M059J (cell line): ENCODE data around the gene EMC9. TPM values are rescaled to one million over a fixed set of nuclear protein-coding genes. Genes with fewer than 3 reads are reported as not detected.
A peak's percentile ranks its signal among the peaks of the same experiment; 100 is the strongest.

Experiments used
- DNase-seq: peaks from one replicate; pipeline ENCODE4 v3.0.0-alpha.2; 2012; ENCODE audit warnings: low read depth
- total RNA-seq: library from RNA; depleted of rRNA; stranded (reverse); fragments of >200 nt; shearing (Covaris generic); gene quantifications from 2 replicates; pipeline ENCODE4 v1.2.3, GENCODE V29; 2014

The EMC9 gene
- total RNA-seq, 1 experiment from 2014 or later, result 30.6 TPM

DNA sequence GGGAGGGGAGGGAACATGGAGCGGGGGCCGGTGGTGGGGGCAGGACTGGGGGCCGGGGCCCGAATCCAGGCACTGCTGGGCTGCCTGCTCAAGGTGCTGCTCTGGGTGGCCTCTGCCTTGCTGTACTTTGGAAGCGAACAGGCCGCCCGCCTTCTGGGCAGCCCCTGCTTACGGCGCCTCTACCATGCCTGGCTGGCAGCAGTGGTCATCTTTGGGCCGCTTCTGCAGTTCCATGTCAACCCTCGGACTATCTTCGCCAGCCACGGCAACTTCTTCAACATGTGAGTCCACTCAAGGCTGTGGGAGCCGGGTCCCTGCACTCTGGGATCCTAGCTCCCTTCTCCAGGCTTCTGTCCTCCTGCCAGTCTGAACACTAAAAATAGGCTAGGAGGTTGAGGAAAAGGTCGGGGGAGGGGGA lies 9.8 kb downstream of the EMC9 start:
- no peak for DNase-seq

GRCh38 chr14:24130717-24131548 lies 10.5 kb downstream of the EMC9 start:
- no peak for DNase-seq

- DNase-seq, result no peak
These were observed 11.0 kb downstream of the EMC9 start, which contains the start of gene FITM1 for GRCh38 chr14:24130380-24130716. FITM1 (plus strand) TSS chr14:24130659; CDS start chr14:24131564, 905 bp downstream.

GRCh38 chr14:24129410-24129998 lies 11.9 kb downstream of the EMC9 start:
- DNase-seq, result no peak

- no peak for DNase-seq
These were observed 13.7 kb downstream of the EMC9 start for GRCh38 chr14:24127673-24128072.

DNA sequence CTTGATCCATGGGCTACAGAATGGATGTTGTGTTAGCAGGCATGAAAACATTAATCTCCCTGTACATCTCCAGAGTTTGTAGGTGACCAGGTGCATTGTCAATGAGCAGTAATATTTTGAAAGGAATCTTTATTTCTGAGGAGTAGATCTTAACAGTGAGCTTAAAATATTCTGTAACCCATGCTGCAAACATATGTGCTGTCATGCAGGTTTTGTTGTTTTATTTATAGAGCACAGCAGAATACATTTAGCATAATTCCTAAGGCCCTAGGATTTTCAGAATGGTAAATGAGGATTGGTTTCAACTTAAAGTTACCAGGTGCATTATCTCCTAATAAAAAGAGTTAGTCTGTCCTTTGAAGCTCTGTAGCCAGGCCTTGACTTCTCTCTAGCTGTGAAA lies 14.5 kb downstream of the EMC9 start:
- DNase-seq, result no peak

DNA sequence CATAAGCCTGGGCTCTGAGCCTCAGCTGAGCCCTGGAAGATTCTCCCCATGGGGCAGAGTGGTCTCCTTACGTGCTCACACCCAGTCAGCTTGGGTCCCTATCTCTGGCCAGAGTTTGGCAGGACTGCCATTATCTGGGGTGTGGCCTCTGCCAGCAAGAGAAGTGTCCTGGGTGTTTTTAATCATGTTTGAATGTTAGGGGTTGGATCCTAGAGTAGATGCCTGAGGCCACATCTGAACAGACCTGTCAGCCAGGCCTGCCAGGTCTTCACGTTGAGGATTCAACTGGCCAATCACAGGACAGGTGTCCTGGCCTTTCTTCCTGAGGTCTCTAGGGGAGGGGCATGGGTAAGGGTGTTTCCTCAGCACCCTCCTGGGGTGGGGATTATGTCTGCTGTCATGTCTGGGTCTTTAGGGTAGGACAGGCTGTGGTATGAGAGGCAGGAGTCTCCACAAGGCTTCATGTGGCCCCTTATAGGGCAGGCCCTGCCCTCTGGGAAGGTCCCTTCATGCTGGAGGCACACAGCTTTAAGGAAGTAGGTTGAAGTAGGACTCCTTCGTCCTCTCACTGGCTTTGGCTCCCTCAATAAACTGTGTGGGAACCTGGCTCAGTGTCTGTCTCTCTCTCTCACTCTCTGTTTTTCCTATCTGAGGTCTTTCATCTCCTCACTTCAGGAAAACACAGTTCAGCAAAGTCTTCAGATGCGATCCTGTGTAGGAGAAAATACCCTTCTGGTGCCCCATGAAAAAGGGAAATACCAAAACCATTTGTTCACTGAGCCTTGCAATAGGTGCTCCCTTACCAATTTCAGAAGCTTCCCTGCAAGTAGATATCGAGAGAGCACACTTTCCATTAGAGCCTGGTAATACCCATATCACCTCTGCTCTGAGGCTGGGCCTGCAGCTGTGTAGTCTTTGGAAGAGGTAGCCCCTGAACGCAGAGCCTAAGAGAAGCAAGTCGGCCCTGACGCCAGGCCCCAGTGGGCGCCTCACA lies 17.7 kb downstream of the EMC9 start:
- DNase-seq, result no peak

GRCh38 chr14:24122898-24123297 lies 18.5 kb downstream of the EMC9 start:
- no peak for DNase-seq

DNA sequence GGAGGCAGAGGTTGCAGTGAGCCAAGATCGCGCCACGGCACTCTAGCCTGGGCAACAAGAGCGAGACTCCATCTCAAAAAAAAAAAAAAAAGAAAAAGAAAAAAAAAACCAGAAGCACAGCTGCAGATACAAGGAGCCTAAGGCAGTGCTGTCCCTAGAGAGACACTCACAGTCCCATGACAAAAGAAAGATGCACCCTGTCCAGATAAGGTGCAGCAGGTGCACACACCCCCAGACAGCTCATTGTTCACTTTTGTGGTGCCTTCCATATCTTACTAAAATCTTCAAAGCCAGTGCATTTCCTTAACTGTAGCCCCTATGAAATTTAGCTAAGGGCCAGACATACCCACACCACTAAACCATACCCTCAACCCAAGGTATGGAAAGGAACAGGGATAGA lies 19.0 kb downstream of the EMC9 start:
- no peak for DNase-seq

DNA sequence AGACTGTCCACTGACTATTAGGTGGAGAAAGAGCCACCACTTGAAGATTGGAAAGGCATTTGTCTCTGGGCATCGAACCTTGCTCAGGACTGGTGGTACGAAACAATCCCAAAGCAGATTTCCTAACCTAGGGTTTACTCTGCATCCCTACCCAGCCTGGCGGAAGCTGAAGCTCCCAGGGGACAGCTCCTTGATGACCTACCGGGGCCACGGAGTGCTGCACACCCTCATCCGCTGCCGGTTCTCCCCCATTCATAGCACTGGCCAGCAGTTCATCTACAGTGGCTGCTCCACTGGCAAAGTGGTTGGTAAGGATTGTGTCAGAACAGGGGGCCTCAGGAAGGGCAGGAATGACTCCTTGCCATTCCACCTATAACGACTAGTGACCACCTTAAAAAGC lies 20.2 kb downstream of the EMC9 start:
- DNase-seq, result no peak

- no peak for DNase-seq
These were observed 21.7 kb downstream of the EMC9 start for GRCh38 chr14:24119691-24120090.

- DNase-seq, result no peak
These were observed 24.2 kb downstream of the EMC9 start for GRCh38 chr14:24117179-24117578.

DNA sequence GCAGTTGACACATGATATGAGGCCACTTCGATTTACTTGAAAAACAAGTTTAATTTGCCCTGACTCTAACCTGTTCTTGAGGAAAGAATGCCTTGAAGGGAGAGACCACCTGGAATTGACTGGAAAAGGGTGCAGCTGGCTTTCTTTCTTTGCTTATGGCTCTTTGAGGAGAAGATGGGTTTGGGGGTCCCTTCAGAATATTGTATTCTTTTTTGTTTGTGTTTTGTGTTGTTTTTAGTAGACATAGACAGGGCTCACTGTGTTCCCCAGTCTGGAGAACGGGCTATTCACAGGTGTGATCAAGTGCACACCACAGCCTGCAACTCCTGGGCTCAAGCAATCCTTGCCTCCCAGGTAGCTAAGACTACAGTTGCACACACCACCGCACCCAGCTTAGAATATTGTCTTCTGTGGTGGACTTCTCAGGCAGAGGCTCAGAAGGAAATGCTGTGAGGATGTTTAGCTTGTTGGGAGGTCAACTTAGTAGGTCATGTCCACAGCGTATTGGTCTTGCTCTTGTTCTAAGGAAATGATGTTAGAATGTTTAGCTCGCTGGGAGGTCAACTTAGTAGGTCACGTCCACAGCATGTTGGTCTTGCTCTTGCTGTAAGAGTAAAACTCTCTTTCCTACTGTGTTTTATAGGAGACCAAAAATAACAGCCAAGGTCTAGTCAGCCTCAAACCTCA lies 25.1 kb downstream of the EMC9 start:
- no peak for DNase-seq

GRCh38 chr14:24115422-24116127 lies 25.8 kb downstream of the EMC9 start:
- no peak for DNase-seq

DNA sequence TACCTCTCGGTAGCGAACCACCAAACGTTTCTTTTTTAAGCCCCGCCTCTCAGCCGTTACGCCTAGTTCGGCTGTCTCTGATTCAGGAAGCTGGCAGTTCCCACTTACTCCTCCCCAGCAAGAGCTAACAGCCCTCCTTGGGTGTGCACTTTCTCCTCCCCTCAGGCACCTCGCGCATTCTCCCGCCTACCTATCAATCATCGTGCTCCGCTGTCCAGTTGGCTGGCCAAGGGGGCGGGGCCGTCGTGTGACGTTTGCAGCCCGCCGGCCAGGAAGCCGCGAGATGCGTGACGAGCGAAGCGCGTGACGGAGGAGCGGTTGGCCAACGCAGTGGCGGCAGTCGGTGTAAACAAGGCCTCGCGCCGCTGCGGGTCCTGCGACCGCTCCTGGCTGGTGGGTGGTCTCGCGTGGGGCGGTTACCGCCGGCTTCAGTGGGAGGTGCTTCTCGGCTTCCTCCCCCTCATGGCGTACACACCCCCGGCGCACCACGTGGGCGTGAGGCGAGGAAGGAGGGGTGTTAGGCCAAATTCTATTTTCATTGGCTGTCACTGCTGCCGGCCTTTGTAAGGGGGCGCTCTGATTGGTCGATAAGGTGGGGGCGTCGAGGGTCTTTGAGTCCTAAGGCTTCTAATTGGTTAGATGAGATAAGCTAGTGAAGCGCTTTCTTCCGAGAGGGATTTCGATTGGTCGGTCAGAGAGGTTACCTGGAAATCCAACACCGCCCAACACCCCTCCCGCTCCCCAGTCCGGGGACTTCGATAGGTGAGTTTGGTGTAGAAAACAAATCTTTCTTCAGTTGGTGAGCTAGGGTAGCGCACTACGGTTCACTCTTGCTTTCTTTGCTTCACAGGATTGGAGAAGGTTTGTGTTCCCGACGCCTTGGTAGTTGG lies 26.6 kb downstream of the EMC9 start, which contains the start of the genes DCAF11 and NRL:
Gene DCAF11 (plus strand): TSS at position 246 of the 890 bp plus-strand sequence. CDS start 818 bp downstream, outside the sequence.
Gene NRL (minus strand): TSS at position 418 of the 890 bp plus-strand sequence. CDS start 32,101 bp downstream, outside the sequence.
- peak; percentile 99 for DNase-seq

DNA sequence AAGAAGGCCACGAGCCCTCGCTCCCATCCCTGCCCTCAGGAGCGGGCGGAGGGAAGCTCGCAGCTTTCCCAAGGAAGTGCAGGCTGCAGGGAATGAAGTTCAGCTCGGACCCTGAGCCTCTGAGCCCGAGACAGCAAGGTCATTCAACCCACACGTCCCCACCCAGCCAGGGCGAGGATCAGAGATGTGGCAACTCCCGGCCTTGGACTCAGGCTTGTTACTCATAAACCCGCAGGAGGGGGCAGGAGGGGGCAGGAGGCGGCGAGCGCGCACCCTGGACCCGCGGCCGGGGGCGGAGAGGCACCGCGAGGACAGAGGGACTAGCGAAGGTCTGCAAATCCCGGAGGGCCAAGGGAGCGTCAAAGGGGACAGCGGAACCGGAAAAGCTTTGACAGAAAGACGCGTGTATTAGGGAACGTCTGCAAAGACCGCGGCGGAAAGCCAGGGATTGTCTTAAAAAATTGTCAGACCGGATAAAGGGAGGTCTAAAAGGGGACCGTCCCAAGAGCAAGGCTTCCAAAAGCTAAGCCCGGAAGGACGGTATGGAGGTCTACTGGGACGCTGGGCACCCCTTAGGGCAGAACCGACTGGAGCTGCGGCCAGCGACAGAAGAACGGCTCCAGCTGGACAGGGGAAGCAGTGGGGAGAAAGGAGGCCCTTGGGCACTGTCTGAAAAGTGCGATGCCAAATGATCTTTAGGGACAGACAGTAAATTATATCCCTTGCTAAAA lies 27.4 kb downstream of the EMC9 start:
- peak; percentile 91 for DNase-seq

DNA sequence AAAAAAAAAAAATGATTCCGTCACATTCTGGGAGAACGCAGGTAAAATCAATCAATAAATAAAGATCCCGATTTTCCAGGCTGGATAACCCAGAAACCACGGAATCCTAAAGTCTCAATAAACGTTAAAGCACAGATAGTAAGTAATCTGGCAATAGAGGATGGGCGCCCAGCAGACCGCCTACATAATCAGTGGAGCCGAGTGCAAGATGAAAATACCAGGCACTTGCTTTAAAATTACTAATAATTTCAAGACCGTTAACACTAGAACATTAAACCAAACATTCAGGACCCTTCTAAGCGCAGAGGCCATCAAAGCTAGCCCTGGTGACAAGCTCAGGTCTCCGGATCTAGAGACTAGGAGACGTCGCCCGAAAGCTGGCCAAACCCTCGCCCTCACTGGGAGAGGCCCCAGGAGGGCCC lies 28.0 kb downstream of the EMC9 start:
- no peak for DNase-seq

- no peak for DNase-seq
These were observed 30.9 kb downstream of the EMC9 start for GRCh38 chr14:24110523-24110922.

- DNase-seq, result peak; percentile 1
These were observed 31.3 kb downstream of the EMC9 start for GRCh38 chr14:24110060-24110459.
